Esophagus muscularis mucosa (tissue), 3 donors: ENCODE results near the gene HOXC11.

Experiments used
- POLR2A ChIP-seq: fragments of 450-650 bp; IDR thresholded peaks from one replicate; pipeline ENCODE4 v1.6.1; 2017; ENCODE audit warnings: antibody characterized with exemption, moderate library complexity, mild to moderate bottlenecking, low read depth
- POLR2AphosphoS5 ChIP-seq, 2 donors: sonication (generic); formaldehyde crosslinking; IDR thresholded peaks; one replicate each; pipeline ENCODE4 v1.6.1; 2017; ENCODE audit warnings: antibody characterized with exemption in 2 of 2
- TF ChIP-seq, protein P1 (sequence below), 3 experiments: fragments of 200-600 bp in 2 of 3; fragments of 450-650 bp in 1 of 3; sonication (generic) in 2 of 3; IDR thresholded peaks; one replicate each; pipeline ENCODE4 v1.5.1; 2017 to 2019; ENCODE audit warnings: antibody characterized with exemption in 3 of 3, mild to moderate bottlenecking in 2 of 3, moderate library complexity in 1 of 3

DNA sequence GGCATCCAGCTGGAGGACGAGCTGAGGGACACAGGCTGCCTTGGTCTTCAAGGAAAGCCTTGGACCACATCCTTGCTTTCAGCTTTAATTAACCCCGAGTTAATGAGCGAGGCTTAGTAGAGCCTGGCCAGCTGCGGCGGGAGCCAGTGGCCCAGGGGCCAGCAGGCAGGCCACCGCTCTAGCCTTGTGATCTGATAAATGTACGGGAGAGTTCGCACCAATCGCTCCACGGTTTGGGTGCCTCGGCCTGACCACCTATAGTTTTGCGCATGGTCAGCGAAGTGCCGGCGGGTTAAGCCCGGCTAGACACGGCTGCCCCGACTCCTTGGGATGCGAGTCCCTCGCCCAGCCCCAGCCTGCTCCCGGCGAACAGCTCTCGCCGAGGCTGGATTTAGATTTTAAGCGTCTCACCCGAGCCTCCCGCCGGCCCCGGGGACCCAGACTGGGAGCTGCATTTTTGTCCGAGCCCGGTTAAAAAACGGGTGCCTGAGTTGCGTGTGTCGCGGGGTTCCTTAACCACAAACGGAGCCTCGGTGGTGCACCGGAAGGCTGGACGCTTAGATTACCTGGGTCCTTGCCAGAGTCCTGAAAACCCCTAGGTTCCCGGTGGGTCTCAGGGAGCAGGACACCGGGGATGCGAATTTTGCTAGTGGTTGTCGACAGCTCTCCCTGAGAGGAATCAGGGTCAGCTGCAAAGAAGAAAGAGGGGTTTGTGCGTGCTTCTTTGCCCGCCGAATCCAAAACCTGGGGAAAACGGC, 21.2 kb upstream of the HOXC11 start:
- no peak for TF ChIP-seq POLR2AphosphoS5 (IDR thresholded peaks at IDR 0.05)
- no peak for TF ChIP-seq POLR2A
- TF ChIP-seq, protein P1, sequence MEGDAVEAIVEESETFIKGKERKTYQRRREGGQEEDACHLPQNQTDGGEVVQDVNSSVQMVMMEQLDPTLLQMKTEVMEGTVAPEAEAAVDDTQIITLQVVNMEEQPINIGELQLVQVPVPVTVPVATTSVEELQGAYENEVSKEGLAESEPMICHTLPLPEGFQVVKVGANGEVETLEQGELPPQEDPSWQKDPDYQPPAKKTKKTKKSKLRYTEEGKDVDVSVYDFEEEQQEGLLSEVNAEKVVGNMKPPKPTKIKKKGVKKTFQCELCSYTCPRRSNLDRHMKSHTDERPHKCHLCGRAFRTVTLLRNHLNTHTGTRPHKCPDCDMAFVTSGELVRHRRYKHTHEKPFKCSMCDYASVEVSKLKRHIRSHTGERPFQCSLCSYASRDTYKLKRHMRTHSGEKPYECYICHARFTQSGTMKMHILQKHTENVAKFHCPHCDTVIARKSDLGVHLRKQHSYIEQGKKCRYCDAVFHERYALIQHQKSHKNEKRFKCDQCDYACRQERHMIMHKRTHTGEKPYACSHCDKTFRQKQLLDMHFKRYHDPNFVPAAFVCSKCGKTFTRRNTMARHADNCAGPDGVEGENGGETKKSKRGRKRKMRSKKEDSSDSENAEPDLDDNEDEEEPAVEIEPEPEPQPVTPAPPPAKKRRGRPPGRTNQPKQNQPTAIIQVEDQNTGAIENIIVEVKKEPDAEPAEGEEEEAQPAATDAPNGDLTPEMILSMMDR (IDR thresholded peaks at IDR 0.05) = no peak
